ENCODE results near the gene IFT80. TPM values are rescaled to one million over a fixed set of nuclear protein-coding genes. Genes with fewer than 3 reads are reported as not detected.

Gene IFT80
- total RNA-seq, 1 experiment from 2014 or later, result 19.3 TPM

GRCh38 chr3:160370987-160371857, 27.8 kb downstream of the IFT80 start:
- H3K36me3 ChIP-seq (ENCODE audit: control insufficient read depth, insufficient read depth, low read length), result peaks cover 1% of the 10 kb centered on the region; the same call in 1 of the 2 replicates
- Mint-ChIP-seq H3K4me1 (ENCODE audit: low read depth, unreplicated experiment) (peaks cover 7% of the 10 kb centered on the region), H3K4me3 (ENCODE audit: unreplicated experiment) (no peak overlapping the region), H3K9me3 (ENCODE audit: unreplicated experiment) (no peaks in the 10 kb centered on the region), H3K36me3 (ENCODE audit: insufficient read depth, unreplicated experiment) (peaks cover 10% of the 10 kb centered on the region), H3K27me3 (ENCODE audit: insufficient read depth, unreplicated experiment) (no peaks in the 10 kb centered on the region), H3K27ac (ENCODE audit: unreplicated experiment) (no peak overlapping the region)
- DNase-seq, result no peak
- BruUV-seq (replicated peaks), result no TSS peak
- H3K4me3 ChIP-seq (ENCODE audit: low read depth, low read length), result no peak overlapping the region
- no peaks in the 10 kb centered on the region for H3K9me3 ChIP-seq
- H3K4me1 ChIP-seq, result 0 out of 2 replicates have a peak, but pooled peaks cover 11% of the 10 kb centered on the region
- TF ChIP-seq CTCF (IDR thresholded peaks at IDR 0.05; ENCODE audit: insufficient read depth in 1 of 2, low read depth in 1 of 2, low read length in 1 of 2, severe bottlenecking in 1 of 2, unreplicated experiment in 1 of 2), result no peak
- ChIA-PET CTCF (no interaction called here), POLR2A (no interaction called here)
- intact Hi-C loops (cut with micrococcal nuclease; ENCODE audit: unreplicated experiment), result no loop called here
- H3K27me3 ChIP-seq (replicated peaks; ENCODE audit: control insufficient read depth, insufficient read depth, low read length), result no peaks in the 10 kb centered on the region

- Mint-ChIP-seq H3K9me3 (ENCODE audit: unreplicated experiment) (no peaks in the 10 kb centered on the region), H3K4me1 (ENCODE audit: low read depth, unreplicated experiment) (peaks cover 7% of the 10 kb centered on the region), H3K27me3 (ENCODE audit: insufficient read depth, unreplicated experiment) (no peaks in the 10 kb centered on the region), H3K4me3 (ENCODE audit: unreplicated experiment) (no peak overlapping the region), H3K36me3 (ENCODE audit: insufficient read depth, unreplicated experiment) (peaks cover 10% of the 10 kb centered on the region), H3K27ac (ENCODE audit: unreplicated experiment) (no peak overlapping the region)
- ChIA-PET CTCF (no interaction called here), POLR2A (no interaction called here)
- intact Hi-C loops (cut with micrococcal nuclease; ENCODE audit: unreplicated experiment), result no loop called here
- Histone ChIP-seq H3K36me3 (ENCODE audit: control insufficient read depth, insufficient read depth, low read length) (peaks cover 1% of the 10 kb centered on the region; the same call in 1 of the 2 replicates), H3K27me3 (replicated peaks; ENCODE audit: control insufficient read depth, insufficient read depth, low read length) (no peaks in the 10 kb centered on the region), H3K9me3 (no peaks in the 10 kb centered on the region), H3K4me1 (0 out of 2 replicates have a peak, but pooled peaks cover 5% of the 10 kb centered on the region), H3K4me3 (ENCODE audit: low read depth, low read length) (no peak overlapping the region)
- no peak for TF ChIP-seq CTCF (IDR thresholded peaks at IDR 0.05; ENCODE audit: insufficient read depth in 1 of 2, low read depth in 1 of 2, low read length in 1 of 2, severe bottlenecking in 1 of 2, unreplicated experiment in 1 of 2)
- DNase-seq, result no peak
- no TSS peak for BruUV-seq (replicated peaks)
These were observed 29.2 kb downstream of the IFT80 start for GRCh38 chr3:160369784-160370183.

- intact Hi-C loops (cut with micrococcal nuclease; ENCODE audit: unreplicated experiment), result no loop called here
- BruUV-seq (replicated peaks), result no TSS peak
- Histone ChIP-seq H3K4me1 (no peaks in the 10 kb centered on the region), H3K36me3 (ENCODE audit: control insufficient read depth, insufficient read depth, low read length) (peaks cover 1% of the 10 kb centered on the region; the same call in 1 of the 2 replicates), H3K4me3 (ENCODE audit: low read depth, low read length) (no peak overlapping the region), H3K27me3 (replicated peaks; ENCODE audit: control insufficient read depth, insufficient read depth, low read length) (no peaks in the 10 kb centered on the region), H3K9me3 (no peaks in the 10 kb centered on the region)
- H3K9me3 Mint-ChIP-seq (ENCODE audit: unreplicated experiment), result no peaks in the 10 kb centered on the region
- DNase-seq, result no peak
- ChIA-PET POLR2A (no interaction called here), CTCF (no interaction called here)
- H3K4me3 Mint-ChIP-seq (ENCODE audit: unreplicated experiment), result no peak overlapping the region
- no peak for TF ChIP-seq CTCF (IDR thresholded peaks at IDR 0.05; ENCODE audit: insufficient read depth in 1 of 2, low read depth in 1 of 2, low read length in 1 of 2, severe bottlenecking in 1 of 2, unreplicated experiment in 1 of 2)
- no peaks in the 10 kb centered on the region for H3K4me1 Mint-ChIP-seq (ENCODE audit: low read depth, unreplicated experiment)
- H3K36me3 Mint-ChIP-seq (ENCODE audit: insufficient read depth, unreplicated experiment), result peaks cover 1% of the 10 kb centered on the region
- H3K27ac Mint-ChIP-seq (ENCODE audit: unreplicated experiment), result no peak overlapping the region
- no peaks in the 10 kb centered on the region for H3K27me3 Mint-ChIP-seq (ENCODE audit: insufficient read depth, unreplicated experiment)
These were observed 30.2 kb downstream of the IFT80 start for GRCh38 chr3:160368804-160369203.

All from Caco-2 (cell line).